Embryonic facial prominence (tissue), 1 donor: ENCODE data around the gene RNASET2.
A peak's percentile ranks its signal among the peaks of the same experiment; 100 is the strongest.
"Not testable (repeated sequence)": the region's sequence is repeated elsewhere in the genome, so short reads cannot be mapped to it uniquely, and the experiment has no call there.

Source experiments
- DNase-seq: peaks from one replicate; pipeline ENCODE4 v3.0.0-alpha.2; 2016; ENCODE audit errors: extremely low spot score

Gene RNASET2

DNA sequence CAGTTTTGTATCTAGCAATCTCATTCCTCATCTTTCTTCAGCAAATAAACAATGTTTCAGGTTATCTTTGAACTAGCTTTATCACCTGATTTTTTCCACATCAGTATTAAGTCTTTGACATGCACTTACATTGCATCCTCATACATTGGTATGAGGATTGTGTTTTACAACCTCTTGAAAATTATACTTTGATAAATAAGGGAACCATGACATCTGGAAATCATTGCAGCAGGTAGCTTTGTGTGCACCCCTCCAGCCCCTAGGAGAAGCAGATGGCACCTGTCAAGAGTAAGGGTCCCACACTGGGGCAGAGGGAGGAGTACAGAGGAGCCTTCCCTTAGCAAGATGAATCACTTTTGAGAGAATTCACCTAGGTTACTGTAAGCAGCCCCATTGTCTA, 13.7 kb upstream of the RNASET2 start:
- no peak for DNase-seq

DNA sequence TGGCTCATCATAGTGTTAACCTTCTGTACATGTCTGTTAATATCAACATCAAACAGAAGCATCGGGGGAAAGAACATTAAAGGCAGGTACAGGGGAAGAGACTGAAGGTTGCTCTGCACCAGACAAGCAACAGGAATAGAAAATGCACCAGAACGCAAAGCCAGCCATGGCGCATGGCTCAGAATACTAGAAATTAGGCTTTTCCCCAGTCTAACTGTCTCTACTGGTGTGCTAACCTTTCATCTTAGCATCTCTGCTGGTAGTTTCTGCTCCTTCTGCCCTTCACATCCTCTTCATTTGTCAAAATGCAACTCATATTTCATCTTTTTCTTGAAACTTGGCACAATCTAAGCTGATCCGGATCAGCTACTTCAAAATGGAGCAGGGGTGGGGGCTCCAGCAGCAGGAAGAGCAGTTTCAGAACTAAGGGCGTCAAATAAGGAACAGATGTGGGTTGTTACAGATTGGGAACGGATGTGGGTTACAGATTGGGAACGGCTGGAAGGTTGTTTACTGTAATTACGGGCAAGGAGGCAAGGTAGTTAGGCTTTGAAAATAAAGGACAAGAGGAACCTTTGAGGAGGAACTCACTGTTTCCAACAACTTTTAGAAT, 13.1 kb upstream of the RNASET2 start:
- DNase-seq = peak; percentile 25

DNA sequence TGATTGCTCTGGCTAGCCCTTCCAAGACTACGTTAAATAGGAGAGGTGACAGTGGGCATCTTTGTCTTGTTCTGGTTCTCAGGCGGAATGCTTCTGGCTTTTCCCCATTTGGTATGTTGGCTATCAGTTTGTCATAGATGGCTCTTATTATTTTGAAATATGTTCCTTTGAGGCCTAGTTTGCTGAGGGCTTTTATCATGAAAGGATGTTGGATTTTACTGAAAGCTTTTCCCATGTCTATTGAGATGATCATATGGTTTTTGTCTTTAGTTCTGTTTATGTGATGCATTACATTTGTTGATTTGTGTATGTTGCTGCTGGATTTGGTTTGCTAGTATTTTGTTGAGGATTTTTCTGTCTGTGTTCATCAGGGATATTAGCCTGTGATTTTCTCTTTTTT, 9.9 kb upstream of the RNASET2 start:
- DNase-seq = no peak

DNA sequence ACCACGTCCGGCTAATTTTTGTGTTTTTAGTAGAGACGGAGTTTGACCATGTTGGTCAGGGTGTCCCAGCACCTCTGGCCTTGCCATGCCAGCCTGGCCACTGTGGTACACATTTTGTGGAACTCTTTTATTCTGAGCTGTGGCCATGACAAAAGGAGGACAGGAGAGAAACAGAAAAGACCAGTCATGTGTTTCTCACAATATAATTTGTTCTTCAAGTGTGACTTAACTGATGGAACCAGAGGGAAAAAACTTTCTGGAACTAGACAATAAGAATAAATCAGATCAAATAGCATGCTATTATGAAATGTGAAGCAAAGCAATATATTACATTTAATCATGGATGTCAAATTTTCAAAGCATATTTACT, 4.2 kb upstream of the RNASET2 start:
- no peak for DNase-seq

DNA sequence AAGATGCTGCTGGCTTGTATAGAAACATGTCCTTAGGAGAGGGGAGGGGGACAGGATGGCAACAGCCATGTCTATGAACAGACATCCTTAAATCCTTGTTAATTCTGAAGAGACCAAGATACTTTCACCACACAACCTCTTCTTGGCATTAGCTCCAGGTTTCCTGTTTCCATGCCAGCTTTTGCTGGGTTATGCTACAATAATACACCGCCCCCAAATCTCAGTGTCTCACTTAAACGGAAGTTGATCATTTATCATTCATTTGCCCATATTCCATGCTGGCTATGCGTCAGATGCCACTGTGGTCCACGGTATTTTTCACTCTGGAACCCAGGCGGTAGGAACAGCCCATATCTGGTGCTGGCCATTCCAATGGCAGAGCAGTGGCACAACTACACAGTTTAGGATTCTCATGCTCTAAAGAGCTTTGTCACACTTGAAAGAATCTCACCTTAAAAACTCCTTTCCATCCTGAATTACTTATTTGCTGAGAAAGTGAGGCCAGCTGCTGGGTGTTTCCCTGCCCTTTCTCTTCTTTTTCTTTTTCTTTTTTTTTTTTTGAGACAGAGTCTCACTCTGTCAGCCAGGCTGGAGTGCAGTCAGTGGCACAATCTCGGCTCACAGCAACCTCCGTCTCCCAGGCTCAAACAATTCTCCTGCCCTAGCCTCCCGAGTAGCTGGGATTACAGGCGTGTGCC, 3.7 kb upstream of the RNASET2 start:
- DNase-seq = no peak

DNA sequence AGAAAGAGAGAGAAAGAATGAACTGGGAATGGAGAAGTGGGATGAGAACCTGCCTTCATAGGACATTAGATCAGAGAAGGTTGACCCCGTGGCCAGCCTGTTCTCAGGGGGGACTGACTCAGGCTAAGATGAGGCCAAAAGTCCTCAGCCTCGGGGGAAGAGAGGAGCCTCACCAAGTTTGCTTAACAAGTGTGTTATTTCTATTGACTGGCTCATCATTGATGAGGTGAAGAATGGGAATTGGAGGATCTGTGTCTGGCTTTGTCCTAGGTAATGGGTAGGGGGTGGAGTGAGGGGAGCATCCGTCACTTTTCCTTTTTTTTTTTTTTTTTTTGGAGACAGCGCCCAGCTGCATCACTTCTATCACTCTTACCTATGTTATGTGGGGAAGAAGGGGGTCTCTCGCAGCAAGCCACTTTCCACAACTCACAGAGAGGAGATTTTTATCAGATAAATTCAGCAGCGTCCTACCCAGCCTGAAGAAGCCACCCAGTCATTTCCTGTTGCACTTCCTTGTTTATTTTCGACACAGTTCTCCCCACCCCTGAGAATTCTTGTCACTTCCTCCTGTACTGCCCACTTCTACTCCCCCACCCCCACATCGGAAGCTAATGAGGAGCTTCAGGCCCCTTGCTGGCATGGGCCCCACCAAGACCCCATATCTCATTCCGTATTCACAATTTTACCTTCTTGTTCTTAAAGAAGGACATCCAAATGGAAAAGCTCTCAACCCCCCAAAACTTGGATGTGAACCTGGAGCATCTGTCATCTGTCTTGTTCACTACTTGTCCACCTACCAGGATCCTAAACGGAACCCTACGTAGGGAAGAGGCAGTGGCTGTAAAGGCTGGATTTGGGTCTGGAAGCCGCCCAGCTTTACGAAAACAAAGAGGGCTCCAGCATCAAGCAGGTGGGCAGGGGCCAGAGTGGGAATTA, 2.8 kb upstream of the RNASET2 start:
- DNase-seq = no peak

DNA sequence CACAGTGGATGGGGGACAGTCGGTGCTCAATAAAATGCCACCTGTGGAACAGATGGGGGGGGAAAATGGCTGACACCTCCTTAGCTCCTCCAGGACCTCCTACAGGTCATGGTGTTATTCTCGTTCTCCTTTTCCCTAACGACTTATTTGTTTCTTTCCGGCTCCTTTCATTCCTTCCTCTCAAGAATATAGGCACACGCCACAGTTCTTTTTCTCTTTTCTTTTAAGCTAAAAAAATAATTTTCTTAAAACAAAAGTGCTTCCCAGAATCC, 1.4 kb upstream of the RNASET2 start:
- DNase-seq = no peak

DNA sequence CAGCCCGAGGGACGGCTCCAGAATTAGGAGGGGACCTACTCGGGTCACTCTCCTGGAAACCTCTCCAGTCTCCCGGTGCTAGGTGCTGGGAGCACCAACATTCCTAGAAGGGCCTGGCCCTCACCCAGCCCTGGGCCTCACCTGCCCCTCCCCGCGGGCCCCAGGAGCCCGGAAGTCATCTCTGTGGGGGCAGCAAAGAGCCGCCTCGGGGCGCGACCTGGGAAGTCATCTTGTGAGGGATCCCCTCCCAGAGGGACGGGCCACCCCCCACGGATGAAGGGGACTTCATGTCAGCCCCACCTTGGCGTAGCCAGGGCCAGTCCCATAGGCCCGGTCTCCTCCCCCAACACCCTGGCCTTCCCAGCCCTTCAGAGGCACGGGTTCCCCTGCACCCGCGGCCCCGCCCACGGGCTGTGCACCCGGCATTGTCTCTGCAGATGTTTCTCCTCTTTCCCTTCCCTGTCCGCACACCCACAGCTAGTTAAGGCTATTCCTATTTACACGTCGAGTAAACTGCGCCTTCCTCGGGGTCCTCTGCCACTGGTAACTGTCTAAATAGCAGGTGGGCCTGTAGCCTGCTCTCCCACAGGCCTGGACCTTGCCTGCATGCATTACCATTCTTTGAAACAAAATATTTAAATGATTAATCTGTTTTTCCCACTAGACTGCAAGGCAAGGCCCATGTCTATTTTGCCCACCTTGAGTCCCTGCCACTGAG, 896 bp upstream of the RNASET2 start:
- no peak for DNase-seq

DNA sequence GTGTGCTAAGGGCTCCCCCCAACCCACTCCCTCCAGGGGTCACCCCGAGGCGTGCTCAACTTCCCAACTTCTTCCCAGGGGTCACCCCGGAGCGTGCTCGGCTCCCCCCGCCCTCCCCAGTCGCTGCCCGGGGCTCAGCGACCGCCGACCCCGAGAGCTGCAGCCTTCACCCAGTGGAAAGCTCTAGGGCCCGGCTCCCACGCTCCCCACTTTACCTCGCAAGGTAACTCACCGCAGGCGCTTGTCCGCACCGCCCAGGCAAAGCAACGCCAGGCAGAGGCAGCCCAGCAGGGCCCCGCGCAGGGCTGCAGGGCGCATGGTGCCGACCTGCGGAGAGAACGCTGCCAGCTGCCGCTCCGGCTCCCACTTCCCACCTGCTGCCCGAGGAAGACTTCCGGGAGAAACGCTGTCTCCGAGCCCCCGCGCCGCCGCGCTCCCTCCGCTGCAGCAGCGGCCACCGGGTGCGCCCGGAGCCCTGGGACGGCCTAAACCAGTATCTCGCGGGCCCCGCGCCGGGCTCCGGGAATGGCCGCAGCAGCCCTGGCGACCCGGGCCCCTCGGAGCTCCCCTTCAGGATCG, 396 bp downstream of the RNASET2 start:
- no peak for DNase-seq

DNA sequence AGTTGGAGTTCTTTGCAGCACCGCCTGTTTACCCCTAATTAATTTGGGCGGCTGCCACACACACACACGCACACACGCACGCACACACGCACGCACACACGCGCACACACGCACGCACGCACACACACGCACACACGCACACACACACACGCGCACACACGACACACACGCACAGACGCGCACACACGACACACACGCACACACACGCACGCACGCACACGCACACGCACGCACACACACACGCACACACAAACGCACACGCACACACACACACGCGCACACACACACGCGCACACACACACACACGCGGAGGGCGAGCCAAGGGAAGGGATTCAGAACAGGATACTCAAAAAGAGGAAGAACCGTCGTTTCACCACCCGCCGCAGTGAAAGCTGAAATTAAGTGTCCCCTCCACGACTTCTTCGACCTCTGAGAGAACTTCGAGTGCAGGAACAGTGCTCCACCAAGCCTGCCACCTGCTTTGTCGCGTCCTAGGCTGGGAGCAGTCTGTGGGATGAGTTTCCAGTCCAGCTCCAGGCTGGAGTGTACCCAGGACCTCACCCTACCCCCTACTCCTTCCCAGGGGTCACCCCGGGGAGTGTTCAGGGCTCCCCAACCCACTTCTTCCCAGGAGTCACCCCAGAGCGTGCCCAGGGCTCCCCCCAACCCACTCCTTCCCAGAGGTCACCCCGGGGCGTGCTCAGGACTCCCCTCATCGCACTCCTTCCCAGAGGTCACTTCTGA, 1.1 kb downstream of the RNASET2 start:
- no peak for DNase-seq

DNA sequence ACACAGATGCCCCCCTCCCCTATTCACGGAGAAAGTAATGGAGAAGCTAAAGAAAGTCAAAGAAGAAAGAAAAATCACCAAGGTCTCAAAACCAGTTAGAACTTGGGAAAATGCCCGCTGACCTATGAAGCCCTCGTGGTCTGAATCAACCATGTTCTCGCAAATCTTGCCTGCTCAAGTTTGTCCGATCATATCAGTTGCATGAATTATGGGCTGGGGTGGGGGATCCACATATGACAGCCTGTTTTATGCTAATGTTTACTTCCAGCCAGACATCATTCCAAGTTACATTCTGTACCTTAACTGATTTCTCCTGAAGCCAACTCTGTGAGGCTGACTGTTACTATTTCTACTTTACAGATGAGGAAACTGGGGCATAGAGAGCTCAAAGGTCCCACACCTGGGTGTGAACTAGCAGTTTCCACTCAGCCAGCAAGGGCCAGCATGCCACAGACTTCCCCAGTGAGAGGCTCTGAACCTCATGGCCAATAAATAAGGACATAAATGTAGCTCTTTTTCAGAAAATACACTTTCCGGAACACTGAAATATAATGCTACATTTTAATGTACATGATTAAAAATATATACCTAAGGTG, 2.1 kb downstream of the RNASET2 start:
- no peak for DNase-seq

DNA sequence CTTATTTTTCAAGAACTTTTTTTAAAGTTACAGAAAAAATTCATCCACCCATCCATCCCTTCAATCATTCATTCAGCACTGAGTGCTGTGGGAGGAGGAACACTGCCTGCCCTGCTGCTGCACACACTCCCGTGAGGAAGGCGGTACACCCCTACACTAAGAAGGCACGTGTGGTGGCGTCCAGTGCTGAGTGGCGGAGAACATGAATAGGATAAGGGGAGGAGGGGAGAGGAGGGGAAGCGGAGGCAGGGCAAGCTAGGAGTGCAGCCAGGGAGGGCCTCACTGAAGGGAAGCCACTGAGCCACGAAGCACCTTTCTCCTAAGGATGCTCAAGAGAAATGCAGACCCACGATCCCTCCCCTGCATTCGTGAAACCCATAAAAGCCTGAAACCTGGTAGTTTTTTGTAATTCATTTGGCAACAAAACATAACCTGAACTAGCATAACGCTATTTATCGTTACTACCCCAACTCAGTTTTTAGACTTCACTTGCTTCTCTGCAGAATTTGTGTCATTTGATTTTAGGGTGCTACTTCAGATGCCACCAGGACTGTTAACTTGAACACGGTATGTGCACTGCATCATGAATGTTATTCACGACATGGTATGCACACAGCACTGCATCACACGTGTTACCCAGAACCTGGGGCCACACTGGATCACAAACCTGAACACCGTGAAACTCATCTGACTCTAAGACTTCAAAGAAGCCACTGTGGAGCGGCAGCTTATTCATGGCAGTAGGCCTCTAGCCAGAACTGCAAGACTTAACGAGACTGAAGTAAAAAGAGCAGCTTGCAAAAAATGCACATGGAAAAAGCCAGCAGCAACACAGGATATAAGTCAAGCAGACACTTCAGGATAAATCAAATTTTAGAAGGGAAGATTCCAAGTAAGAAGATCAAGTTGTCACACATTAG, 3.5 kb downstream of the RNASET2 start:
- no peak for DNase-seq

DNA sequence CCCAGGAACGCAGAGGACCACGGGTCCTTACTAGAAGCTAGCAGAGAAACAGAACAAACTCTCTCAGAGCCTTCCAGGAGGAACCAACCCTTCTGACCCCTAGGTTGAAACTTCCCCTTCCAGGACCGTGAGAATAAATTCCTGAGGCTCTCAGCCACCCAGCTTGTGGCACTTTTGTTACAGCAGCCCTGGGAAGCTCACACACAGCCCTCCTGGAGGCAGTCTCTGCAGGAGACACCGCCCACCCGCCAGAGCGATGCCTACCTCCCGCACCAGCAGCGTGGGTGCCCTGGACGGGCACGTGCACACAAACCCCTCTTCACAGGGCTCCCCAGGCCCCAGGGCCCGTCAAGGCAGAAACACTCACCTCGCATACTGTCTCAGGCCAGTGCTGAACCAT, 4.2 kb downstream of the RNASET2 start:
- DNase-seq = no peak

DNA sequence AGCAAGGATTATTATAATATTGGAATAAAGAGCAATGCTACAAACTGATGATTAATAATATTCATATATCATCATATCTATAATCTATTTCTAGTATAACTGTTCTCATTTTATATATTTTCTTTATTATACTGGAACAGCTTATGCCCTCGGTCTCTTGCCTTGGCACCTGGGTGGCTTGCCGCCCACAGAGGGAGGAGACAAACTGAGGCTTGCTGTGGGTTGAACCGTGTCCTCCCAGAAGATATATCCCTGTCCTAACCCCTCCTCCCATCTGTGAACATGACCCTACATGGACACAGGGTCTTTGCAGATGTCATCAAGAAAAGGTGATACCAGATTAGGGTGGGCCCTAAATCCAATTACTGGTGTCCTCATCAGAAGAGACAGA, 4.7 kb downstream of the RNASET2 start:
- DNase-seq = no peak

DNA sequence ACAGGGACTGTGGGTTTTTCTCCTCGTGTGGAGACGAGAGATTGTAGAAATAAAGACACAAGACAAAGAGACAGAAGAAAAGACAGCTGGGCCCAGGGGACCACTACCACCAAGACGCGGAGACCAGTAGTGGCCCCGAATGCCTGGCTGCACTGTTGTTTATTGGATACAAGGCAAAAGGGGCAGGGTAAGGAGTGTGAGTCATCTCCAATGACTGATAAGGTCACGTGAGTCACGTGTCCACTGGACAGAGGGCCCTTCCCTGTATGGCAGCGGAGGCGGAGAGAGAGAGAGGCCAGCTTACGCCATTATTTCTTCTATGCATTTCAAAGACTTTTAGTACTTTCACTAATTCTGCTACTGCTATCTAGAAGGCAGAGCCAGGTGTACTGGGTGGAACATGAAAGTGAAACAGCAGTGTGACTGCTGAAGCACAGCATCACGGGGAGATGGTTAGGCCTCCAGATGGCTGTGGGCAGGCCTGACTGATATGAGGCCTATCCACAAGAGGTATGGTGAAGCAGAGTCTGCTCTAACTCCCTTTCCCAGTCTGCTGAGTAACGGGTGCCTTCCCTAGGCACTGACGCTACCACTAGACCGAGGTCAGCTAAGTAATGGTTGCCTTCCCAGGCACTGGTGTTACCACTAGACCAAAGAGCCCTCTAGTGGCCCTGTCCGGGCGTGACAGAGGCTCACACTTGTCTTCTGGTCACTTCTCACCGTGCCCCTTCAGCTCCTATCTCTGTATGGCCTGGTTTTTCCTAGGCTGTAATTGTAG, 5.3 kb downstream of the RNASET2 start:
- DNase-seq = not testable (repeated sequence)

DNA sequence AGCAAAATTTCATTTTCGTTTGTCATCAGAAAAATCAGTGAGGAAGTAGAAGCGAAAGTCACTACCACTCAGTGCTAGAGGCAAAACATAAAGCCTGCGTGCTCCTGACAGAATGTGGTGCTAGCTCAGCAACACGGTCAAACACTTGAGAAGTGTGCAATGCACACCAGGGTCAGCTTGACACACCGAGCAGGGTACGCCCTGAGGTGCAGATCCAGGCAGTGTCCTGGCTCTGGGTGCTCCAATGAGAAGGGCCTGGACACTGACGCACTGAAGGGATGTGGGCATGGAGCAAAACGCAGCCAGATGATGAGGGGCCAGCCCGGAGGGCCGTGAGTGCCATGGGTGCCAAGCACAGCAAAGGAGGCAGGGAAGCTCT, 5.9 kb downstream of the RNASET2 start:
- DNase-seq = no peak

DNA sequence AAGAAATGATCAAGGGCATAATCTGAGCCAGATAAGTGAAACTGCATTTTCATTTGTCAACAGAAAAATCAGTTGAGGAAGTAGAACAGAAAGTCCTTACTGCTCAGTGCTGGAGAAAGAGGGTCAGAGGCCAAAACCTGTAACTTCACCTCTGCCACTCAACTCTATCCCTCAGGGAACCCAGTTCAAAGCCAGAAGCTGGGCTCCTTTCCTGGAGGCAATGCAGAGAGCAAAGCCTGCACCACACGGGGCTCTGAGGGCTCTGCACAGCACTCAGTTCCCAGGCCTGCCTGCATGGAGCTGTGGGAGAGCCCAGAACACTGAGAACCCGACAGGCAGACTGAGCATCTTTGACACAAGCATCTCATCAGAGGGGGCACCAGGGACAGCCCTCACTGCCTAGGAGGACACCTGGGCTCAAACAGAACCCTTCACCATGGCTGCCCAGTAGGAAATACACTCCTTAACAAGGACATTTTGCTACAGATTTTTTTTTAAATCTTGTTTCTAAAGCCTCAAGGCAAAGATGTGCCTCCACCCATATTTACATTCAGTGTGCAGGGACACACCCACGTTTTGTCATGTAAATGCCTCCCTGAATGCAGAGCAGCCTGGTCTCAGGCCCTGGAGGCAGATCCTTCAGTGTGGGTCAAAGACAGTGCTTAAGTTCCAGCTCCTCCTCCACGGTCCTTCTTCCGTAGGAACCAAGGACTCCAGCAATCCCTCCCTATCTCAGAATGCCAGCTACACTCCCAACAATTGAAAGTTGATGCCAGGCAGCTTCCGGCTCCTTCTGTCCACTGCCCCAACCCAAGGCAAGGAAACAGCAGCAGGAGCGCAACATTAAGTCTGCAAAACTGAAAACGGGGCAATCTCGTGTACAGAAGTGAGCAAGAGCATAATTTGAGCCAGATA, 6.6 kb downstream of the RNASET2 start:
- no peak for DNase-seq

DNA sequence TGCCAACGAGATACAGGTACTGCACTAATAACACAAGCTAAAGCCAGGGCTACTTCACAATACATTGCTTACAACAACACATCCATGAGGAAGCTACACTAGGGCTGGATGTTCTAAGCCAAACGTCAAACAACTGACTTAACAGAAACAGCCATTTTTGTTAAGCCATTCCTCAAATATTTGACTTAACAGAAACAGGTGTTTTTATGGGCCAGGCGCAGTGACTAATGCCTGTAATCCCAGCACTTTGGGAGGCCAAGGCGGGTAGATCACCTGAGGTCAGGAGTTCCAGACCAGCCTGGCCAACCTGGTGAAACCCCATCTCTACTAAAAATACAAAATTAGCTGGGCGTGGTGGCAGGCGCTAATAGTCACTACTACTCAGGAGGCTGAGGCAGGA, 7.6 kb downstream of the RNASET2 start:
- not testable (repeated sequence) for DNase-seq
